ENCODE measurements around the gene PHLDA3.

Gene PHLDA3

DNA sequence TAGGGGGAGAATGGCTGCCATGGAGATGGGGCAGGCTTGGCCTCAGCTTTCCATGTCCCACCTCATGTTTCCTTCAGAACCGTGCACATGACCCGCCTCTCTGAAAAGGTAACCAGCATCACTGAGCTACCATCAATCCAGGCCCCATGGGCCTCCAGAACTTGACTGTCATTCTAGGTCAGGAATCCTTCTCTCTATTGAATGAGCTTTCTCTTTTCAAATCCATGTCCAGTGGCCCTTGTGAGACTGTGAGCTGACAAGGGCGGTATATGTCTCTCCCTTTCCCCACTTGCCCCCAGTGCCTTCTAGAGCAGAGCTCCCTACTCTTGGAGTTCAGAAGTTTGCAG lies 33.5 kb upstream of the PHLDA3 start:
- H3K4me1 Mint-ChIP-seq = peaks cover 76% of the 10 kb centered on the region
- H3K27me3 Mint-ChIP-seq (ENCODE audit: low read depth) = peaks cover 5% of the 10 kb centered on the region
- no peaks in the 10 kb centered on the region for H3K36me3 Mint-ChIP-seq (ENCODE audit: low read depth)
- no peaks in the 10 kb centered on the region for H3K9me3 Mint-ChIP-seq
- peak overlapping the region; percentile 95 to 99 (median 98) for H3K27ac Mint-ChIP-seq
- H3K4me3 Mint-ChIP-seq = no peak overlapping the region
- TF ChIP-seq, protein P1, sequence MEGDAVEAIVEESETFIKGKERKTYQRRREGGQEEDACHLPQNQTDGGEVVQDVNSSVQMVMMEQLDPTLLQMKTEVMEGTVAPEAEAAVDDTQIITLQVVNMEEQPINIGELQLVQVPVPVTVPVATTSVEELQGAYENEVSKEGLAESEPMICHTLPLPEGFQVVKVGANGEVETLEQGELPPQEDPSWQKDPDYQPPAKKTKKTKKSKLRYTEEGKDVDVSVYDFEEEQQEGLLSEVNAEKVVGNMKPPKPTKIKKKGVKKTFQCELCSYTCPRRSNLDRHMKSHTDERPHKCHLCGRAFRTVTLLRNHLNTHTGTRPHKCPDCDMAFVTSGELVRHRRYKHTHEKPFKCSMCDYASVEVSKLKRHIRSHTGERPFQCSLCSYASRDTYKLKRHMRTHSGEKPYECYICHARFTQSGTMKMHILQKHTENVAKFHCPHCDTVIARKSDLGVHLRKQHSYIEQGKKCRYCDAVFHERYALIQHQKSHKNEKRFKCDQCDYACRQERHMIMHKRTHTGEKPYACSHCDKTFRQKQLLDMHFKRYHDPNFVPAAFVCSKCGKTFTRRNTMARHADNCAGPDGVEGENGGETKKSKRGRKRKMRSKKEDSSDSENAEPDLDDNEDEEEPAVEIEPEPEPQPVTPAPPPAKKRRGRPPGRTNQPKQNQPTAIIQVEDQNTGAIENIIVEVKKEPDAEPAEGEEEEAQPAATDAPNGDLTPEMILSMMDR (IDR thresholded peaks at IDR 0.05; ENCODE audit: unreplicated experiment in 3 of 3) = no peak

DNA sequence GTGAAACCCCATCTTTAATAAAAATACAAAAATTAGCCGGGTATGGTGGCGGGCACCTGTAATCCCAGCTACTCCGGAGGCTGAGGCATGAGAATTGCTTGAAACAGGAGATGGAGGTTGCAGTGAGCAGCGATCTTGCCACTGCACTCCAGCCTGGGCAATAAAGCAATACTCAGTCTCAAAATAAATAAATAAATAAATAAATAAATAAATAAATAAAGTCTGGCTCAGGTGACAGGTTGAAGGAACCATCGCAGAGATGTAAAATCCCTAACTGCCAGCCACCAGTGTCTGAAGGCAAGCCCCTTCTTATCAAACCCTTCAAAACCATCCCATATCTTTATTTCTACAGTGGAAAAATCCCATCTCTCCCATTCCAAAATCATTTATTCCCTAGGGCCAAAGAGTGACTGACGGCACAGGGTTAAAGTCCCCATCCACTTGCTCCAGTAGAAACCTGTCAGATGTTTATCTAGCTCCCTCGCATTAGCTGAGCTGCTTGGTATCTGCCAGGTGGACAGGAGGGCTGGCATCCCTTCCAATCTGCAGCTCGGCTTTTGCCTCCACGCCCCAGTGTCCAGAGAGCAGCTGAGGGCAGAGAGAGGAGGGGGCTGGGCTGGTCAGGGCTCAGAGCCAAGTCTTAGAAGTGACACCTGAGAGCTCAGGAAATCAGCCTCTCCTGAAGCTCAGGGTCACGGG lies 33.0 kb upstream of the PHLDA3 start:
- TF ChIP-seq, protein P1 (IDR thresholded peaks at IDR 0.05; ENCODE audit: unreplicated experiment in 3 of 3) = no peak
- peaks cover 76% of the 10 kb centered on the region for H3K4me1 Mint-ChIP-seq
- peaks cover 5% of the 10 kb centered on the region for H3K27me3 Mint-ChIP-seq (ENCODE audit: low read depth)
- peak overlapping the region; percentile 95 to 99 (median 98) for H3K27ac Mint-ChIP-seq
- H3K36me3 Mint-ChIP-seq (ENCODE audit: low read depth) = no peaks in the 10 kb centered on the region
- H3K4me3 Mint-ChIP-seq = peak overlapping the region in 2 of 3 experiments; percentile 11 to 28
- H3K9me3 Mint-ChIP-seq = no peaks in the 10 kb centered on the region

DNA sequence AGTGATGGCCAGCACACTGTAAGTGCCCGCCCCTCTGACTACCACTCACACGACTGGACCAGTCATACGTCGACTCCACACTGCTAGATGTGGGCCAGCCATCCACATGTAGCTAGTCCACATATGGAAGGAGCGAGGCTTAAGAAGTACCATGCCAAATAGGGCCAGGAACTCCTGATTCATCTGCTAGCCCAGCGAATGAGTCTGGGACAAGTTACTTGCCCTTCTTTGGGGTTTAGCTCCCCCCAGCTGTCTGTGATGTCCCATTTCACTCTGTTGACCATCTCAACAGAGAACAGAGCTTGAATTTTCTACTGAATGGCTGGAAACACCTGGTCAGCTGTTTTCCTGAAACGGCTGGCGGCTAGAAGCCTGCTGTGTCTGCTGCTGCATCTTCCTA lies 32.2 kb upstream of the PHLDA3 start:
- Mint-ChIP-seq H3K9me3 (no peaks in the 10 kb centered on the region), H3K27ac (peak overlapping the region; percentile 87 to 99 (median 99)), H3K4me1 (peaks cover 80% of the 10 kb centered on the region), H3K4me3 (peak overlapping the region in 2 of 3 experiments; percentile 12 to 53), H3K36me3 (ENCODE audit: low read depth) (no peaks in the 10 kb centered on the region), H3K27me3 (ENCODE audit: low read depth) (peaks cover 9% of the 10 kb centered on the region)
- TF ChIP-seq, protein P1 (IDR thresholded peaks at IDR 0.05; ENCODE audit: unreplicated experiment in 3 of 3) = no peak

DNA sequence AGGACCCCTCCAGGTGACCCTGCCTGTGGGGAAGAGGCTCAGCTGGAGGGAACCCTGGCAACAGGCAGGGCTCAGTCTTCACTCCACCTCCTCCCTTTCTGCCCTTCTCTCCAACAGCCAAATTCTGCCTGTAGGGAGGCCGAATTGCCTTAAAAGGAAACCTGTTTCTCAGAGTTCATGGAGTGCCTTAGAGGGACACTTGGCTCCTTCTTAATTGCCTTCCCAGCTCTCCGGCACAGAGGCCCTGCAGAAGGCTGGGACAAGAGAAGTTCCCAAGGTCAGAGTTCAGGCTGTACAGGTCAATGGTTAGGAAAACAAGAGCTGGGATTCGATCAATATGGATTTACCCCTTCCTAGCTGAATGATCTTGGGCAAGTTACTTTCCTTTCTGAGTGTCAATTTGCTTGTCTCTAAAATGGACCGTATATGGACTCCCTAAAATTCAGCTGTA lies 31.7 kb upstream of the PHLDA3 start:
- Mint-ChIP-seq H3K27me3 (ENCODE audit: low read depth) (peaks cover 9% of the 10 kb centered on the region), H3K4me3 (peak overlapping the region in 2 of 3 experiments; percentile 12 to 53), H3K36me3 (ENCODE audit: low read depth) (no peaks in the 10 kb centered on the region), H3K9me3 (no peaks in the 10 kb centered on the region), H3K27ac (peak overlapping the region; percentile 87 to 99 (median 99)), H3K4me1 (peaks cover 80% of the 10 kb centered on the region)
- TF ChIP-seq, protein P1 (IDR thresholded peaks at IDR 0.05; ENCODE audit: unreplicated experiment in 3 of 3) = no peak

DNA sequence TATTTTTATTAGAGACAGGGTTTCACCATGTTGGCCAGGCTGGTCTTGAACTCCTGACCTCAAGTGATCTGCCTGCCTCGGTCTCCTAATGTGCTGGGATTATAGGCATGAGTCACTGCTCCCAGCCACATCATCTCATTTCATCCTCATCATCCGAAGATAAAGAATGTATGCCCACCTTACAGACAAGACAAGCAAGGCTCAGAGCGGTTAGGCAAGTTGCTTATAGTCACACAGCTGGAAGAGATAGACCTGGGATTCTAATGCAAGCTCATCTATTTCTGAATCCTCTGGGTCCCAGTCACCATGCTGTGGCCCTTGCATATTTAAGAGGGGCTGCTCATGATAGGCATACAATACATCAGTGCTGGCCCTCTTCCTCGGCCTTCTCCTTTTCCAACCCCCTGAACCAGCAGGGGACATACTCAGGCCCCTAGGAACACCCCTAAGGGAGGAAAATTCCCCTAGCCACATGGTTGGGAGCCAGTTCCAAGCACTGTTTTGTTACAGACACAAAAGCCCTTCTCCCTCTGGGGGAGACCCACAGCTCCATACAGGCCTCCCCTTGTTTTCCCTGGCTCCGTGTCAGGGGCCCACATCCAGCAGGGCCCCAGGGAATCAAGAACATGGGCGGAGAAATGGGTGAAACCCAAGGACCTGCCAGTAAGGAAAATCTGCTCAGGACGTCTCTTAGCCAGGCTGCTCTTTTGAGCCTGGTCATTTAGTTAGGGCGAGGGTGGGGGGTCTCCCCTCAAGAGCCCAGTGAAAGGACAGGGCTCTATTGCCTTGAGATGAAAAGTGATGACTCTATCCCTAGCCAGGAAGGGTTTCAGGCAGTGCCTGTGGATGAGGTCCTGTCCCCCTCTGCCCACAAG lies 31.0 kb upstream of the PHLDA3 start:
- Mint-ChIP-seq H3K9me3 (no peaks in the 10 kb centered on the region), H3K27ac (peak overlapping the region; percentile 87 to 99 (median 99)), H3K27me3 (ENCODE audit: low read depth) (peaks cover 9% of the 10 kb centered on the region), H3K36me3 (ENCODE audit: low read depth) (no peaks in the 10 kb centered on the region), H3K4me3 (peak overlapping the region in 2 of 3 experiments; percentile 12 to 53), H3K4me1 (peaks cover 78% of the 10 kb centered on the region)
- TF ChIP-seq, protein P1 (IDR thresholded peaks at IDR 0.05; ENCODE audit: unreplicated experiment in 3 of 3) = no peak
